DOHH2 (cell line): ENCODE data around the gene HOXC9.

Experiments
- H3F3A ChIP-seq: fragments of 200-600 bp; sonication (generic), shearing (Covaris generic); 2 replicates; pipeline ENCODE4 v1.6.0; 2016; ENCODE audit warnings: antibody characterized with exemption, mild to moderate bottlenecking; ENCODE audit not compliant: control insufficient read depth, insufficient read depth
- H3K27ac ChIP-seq: fragments of 200-600 bp; sonication (generic); 2 replicates; pipeline ENCODE4 v1.5.1; 2014; ENCODE audit warnings: low read depth, mild to moderate bottlenecking, low read length, moderate library complexity
- H3K27me3 ChIP-seq: fragments of 200-600 bp; sonication (generic); 2 replicates; pipeline ENCODE4 v1.6.1; 2014; ENCODE audit warnings: mild to moderate bottlenecking, low read length, mixed read lengths; ENCODE audit not compliant: control insufficient read depth
- H3K36me3 ChIP-seq: fragments of 200-600 bp; sonication (generic); 2 replicates; pipeline ENCODE4 v1.6.1; 2014; ENCODE audit warnings: mild to moderate bottlenecking, low read length, moderate library complexity, mixed read lengths; ENCODE audit not compliant: control insufficient read depth
- H3K4me1 ChIP-seq: fragments of 200-600 bp; sonication (generic); 2 replicates; pipeline ENCODE4 v1.6.1; 2014; ENCODE audit warnings: mild to moderate bottlenecking, low read length, mixed read lengths; ENCODE audit not compliant: control insufficient read depth
- H3K4me2 ChIP-seq: fragments of 200-600 bp; sonication (generic); 2 replicates; pipeline ENCODE4 v1.6.0; 2014; ENCODE audit warnings: mild to moderate bottlenecking, low read length, moderate library complexity
- H3K4me3 ChIP-seq: fragments of 200-600 bp; sonication (generic); 2 replicates; pipeline ENCODE4 v1.5.1; 2014; ENCODE audit warnings: mild to moderate bottlenecking, low read length, mixed read lengths
- H3K79me2 ChIP-seq: fragments of 200-600 bp; sonication (generic); 2 replicates; pipeline ENCODE4 v1.6.1; 2014; ENCODE audit warnings: mild to moderate bottlenecking, low read length, mixed read lengths; ENCODE audit not compliant: control insufficient read depth
- H3K9me2 ChIP-seq: fragments of 200-600 bp; sonication (generic); replicated peaks from 2 replicates; pipeline ENCODE4 v1.6.1; 2014; ENCODE audit warnings: mild to moderate bottlenecking, low read length, mixed read lengths; ENCODE audit not compliant: control insufficient read depth
- H3K9me3 ChIP-seq: fragments of 200-600 bp; sonication (generic); 2 replicates; pipeline ENCODE4 v1.6.1; 2014; ENCODE audit warnings: antibody characterized with exemption, low read length, mixed read lengths; ENCODE audit not compliant: control insufficient read depth, insufficient read depth
- H4K20me1 ChIP-seq: fragments of 200-600 bp; sonication (generic); 2 replicates; pipeline ENCODE4 v1.6.0; 2014; ENCODE audit warnings: low read depth, mild to moderate bottlenecking, antibody characterized with exemption, low read length, moderate library complexity; ENCODE audit not compliant: control insufficient read depth, insufficient read depth
- CTCF ChIP-seq: fragments of 200-600 bp; sonication (generic); IDR thresholded peaks from one replicate; pipeline ENCODE4 v1.5.1; 2014; ENCODE audit warnings: antibody characterized with exemption, mild to moderate bottlenecking, low read depth, low read length; ENCODE audit not compliant: poor library complexity, severe bottlenecking
- EZH2phosphoT487 ChIP-seq: fragments of 200-600 bp; sonication (generic); IDR thresholded peaks from 2 replicates; pipeline ENCODE4 v1.6.1; 2017; ENCODE audit warnings: borderline replicate concordance, mild to moderate bottlenecking, antibody characterized with exemption, low read length, moderate library complexity, mixed read lengths

The HOXC9 gene

DNA sequence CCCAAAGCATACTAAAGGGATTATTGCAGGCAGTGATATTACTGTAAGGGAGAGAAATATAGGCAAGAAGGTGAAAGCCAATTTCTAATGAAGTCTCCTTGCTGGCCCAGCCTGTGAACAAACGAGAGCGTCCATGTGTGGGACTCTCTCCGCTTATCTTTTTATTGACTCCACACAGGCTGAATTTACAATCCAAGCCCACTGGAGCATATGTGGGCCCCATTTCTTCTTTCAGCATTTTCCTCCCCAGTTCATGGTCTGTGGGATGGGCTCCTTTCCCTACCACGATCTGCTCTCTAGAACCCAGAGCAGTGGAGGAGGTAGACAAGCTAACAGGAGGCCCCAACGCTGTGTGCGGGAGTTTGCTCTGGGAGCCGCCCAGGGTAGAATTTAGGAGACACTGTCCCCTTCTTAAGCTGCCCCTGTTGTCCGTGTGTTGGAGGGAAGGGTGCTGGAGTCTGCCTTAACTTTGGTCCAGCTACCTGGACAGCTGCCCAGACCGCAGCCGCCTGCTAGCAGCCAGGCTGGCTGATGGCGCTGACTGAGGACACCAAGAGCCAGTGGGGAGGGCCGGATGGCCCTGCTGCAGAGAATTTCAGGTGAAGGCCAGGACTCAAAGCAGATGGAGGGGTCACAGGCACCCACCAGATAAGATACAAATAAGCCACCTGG is 30.2 kb upstream of the HOXC9 start:
- peaks cover 18% of the 10 kb centered on the region for H3K4me1 ChIP-seq
- no peak for TF ChIP-seq EZH2phosphoT487
- no peak for TF ChIP-seq CTCF
- H3K4me3 ChIP-seq, result no peak overlapping the region
- H3K27me3 ChIP-seq, result peaks cover 97% of the 10 kb centered on the region
- H3K79me2 ChIP-seq, result no peaks in the 10 kb centered on the region
- H3K9me3 ChIP-seq, result no peaks in the 10 kb centered on the region
- H3K27ac ChIP-seq, result no peak overlapping the region
- H3K36me3 ChIP-seq, result no peaks in the 10 kb centered on the region
- H3K4me2 ChIP-seq, result no peak overlapping the region
- H3K9me2 ChIP-seq, result no peaks in the 10 kb centered on the region
- no peaks in the 10 kb centered on the region; the same call in 1 of the 2 replicates for H4K20me1 ChIP-seq
- no peaks in the 10 kb centered on the region for H3F3A ChIP-seq

DNA sequence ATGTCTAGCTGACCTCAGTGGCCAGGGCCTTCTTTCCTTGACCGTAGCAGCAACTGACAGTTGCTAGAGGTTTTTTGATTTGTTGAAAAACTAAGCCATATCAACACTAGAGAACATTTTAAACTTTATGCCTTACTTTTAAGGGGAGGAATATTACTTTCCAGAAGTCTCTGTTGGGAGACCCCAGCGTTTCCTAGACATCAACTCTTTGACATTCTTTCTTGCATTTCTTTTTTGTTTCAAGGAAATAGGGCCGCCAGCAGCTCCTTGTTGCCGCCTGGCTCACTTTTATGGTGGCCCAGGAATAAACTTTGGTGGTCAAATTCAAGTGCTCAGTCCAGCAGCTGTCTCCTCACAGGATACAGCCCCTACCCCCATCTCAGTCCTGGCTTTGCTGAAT is 29.5 kb upstream of the HOXC9 start:
- Histone ChIP-seq H3K4me3 (no peak overlapping the region), H3K9me3 (no peaks in the 10 kb centered on the region), H3K79me2 (no peaks in the 10 kb centered on the region), H3K36me3 (no peaks in the 10 kb centered on the region), H3K27me3 (peaks cover 91% of the 10 kb centered on the region), H4K20me1 (no peaks in the 10 kb centered on the region; the same call in 1 of the 2 replicates), H3K27ac (no peak overlapping the region), H3K4me2 (no peak overlapping the region), H3K4me1 (peaks cover 20% of the 10 kb centered on the region), H3F3A (no peaks in the 10 kb centered on the region), H3K9me2 (no peaks in the 10 kb centered on the region)
- no peak for TF ChIP-seq CTCF
- TF ChIP-seq EZH2phosphoT487, result no peak

DNA sequence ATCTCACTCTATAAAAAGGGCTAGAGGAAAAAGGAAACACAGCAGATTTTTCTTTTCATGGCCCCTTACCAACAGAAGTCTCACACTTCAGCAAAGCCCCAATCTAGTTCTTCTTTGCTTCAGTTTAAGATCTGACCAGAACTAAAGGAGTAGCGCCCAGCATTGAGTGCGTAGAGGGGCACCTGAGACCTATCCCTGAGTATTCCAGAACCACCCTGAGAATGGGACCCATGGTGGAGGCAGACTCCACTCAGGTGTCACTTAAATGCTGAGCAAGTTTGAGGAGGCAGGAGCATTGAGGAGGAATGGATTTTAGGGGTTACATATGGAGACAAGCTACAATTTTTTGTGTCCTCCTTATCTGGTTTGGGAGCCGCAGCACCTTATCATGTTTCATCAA is 28.8 kb upstream of the HOXC9 start:
- H3F3A ChIP-seq, result no peaks in the 10 kb centered on the region
- no peaks in the 10 kb centered on the region for H3K36me3 ChIP-seq
- peaks cover 87% of the 10 kb centered on the region for H3K27me3 ChIP-seq
- H3K9me2 ChIP-seq, result no peaks in the 10 kb centered on the region
- TF ChIP-seq EZH2phosphoT487, result no peak
- TF ChIP-seq CTCF, result no peak
- no peak overlapping the region for H3K27ac ChIP-seq
- no peaks in the 10 kb centered on the region for H3K79me2 ChIP-seq
- peaks cover 20% of the 10 kb centered on the region for H3K4me1 ChIP-seq
- H4K20me1 ChIP-seq, result no peaks in the 10 kb centered on the region; the same call in 1 of the 2 replicates
- H3K9me3 ChIP-seq, result no peaks in the 10 kb centered on the region
- no peak overlapping the region for H3K4me3 ChIP-seq
- no peak overlapping the region for H3K4me2 ChIP-seq
